ENCODE results near the gene PTPRC.
A peak's percentile ranks its signal among the peaks of the same experiment; 100 is the strongest.

The PTPRC gene

DNA sequence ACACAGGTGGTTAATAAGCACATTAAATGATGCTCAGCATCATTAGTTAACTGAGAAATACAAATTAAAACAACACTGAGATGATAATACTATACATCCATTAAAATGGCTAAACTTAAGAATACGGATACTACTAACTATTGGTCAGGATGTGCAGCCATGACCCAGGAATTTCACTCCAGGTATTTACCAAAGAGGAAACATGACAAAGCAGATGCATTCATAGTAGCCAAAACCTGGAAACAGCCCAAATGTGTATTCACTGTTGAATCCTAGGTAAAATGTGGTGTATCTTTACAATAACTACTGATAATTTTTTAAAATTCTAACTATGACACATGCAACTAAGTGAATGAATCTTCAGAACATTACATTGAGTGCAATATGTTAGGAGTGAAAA is 73.0 kb downstream of the PTPRC start:
- no peak for DNase-seq

DNA sequence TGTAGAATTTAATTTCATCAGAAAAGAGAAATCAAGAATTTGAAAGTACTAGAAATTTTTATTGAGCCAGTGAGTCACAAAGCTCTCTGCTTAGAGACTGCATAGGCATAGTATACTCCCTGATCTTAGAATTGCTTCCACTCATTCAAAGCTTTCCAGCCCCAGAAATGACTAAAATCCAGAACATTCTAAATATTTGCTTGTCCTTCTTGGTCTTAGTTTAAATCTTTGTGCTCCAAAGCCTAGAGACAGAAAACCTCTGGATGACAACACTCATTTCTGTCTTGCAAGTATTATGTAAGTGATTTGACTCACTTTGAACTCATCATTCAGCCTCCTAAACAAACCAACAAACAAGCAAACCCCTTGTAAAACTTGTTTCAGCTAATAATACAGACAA is 74.2 kb downstream of the PTPRC start:
- DNase-seq = no peak

DNA sequence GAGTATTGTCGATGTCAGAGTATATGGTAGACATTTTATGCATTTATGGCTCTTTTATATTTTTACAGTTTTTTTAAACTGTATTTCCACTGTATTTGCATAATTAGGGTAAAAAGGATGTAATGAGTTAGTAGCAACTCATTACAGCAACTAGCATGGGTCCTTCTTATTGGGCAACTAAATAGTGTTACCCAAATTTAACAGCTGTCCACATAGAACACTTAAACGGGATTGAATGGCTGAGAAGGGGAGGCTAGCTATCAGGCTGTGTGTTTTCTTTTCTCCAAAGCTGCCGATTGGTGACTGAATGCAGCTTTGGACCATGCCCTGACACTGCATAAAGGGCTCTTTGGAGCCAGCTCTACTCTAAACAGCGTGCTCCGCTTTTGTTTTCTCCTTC is 75.4 kb downstream of the PTPRC start:
- no peak for DNase-seq

- DNase-seq = no peak
Measured at GRCh38 chr1:198716051-198716450, 77.2 kb downstream of the PTPRC start.

DNA sequence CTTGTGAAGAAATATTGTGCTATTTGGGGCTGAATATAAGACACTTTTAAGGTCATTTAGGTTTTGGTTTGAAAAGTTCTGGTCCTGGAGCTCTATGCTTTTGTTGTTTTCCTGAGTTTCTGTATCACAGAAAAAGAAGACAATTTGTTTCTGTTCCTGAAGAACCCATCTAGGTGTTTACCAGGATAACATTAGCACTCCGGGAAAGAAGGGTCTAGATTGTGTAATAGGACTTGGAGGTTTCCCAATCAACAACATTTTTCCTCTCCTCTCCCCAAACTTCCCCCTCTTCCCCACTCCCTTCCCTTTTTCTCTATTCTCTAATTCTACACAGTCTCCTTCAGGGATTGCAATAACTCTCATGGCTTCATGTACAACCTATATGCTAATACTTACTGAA is 78.7 kb downstream of the PTPRC start:
- DNase-seq = no peak

DNA sequence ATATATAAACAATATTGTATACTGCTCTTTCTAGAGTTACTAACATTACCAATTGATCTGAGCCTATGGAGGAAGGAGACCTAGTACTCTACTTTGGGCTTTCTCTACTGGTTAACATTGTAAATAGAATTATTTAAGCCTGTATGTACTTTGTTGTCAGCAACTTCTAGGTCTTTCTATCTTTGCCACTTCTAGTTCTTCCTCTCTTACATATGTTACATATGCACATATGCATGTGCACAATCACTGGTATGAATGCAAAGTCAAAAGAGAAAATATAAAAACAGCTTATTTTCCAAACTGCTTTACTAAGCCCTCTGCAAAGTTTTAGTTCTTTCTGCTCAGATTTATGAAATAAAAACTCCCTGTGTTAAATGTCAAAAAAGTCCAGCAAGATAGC is 84.3 kb downstream of the PTPRC start:
- no peak for DNase-seq

GRCh38 chr1:198725090-198725489 is 86.2 kb downstream of the PTPRC start:
- DNase-seq = no peak

GRCh38 chr1:198726455-198726854 is 87.6 kb downstream of the PTPRC start:
- DNase-seq = no peak

GRCh38 chr1:198729195-198729863 is 90.5 kb downstream of the PTPRC start:
- no peak for DNase-seq

- no peak for DNase-seq
Measured at GRCh38 chr1:198730952-198731351, 92.1 kb downstream of the PTPRC start.

- no peak for DNase-seq
Measured at GRCh38 chr1:198734323-198735008, 95.6 kb downstream of the PTPRC start.

GRCh38 chr1:198741744-198742143 is 102.9 kb downstream of the PTPRC start:
- no peak for DNase-seq

- DNase-seq = no peak
Measured at GRCh38 chr1:198747127-198747526, 108.3 kb downstream of the PTPRC start.

DNA sequence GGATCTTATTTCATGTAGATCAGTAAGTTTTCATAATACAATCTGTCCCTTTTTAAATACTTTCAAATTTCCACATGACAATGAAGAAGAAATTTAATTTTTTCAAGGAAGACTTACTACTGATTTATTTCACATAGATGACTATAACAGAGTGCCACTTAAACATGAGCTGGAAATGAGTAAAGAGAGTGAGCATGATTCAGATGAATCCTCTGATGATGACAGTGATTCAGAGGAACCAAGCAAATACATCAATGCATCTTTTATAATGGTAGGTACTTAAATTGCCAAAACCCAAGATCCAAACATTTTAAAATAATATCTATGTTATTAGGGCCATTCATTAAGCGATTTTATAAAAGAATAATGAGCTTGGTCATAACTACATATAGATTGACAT is 110.4 kb downstream of the PTPRC start:
- no peak for DNase-seq

DNA sequence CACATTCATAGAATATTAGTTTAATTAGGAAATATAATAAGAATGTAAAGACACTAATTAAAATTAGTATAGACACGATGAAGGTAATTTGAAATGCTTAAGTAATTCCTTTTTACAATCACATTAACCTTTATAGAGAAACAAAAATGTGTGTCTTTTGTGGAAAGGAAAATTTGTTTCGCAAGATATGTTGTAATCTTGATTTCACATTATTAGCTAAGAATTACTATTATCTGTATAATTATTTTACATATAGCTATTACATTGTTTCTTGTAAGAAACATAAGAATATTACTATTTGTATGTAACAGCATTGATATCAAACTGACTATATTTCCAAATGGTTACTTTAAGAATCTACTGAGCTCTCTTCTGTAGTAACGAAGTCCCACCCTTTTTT is 111.2 kb downstream of the PTPRC start:
- no peak for DNase-seq

DNA sequence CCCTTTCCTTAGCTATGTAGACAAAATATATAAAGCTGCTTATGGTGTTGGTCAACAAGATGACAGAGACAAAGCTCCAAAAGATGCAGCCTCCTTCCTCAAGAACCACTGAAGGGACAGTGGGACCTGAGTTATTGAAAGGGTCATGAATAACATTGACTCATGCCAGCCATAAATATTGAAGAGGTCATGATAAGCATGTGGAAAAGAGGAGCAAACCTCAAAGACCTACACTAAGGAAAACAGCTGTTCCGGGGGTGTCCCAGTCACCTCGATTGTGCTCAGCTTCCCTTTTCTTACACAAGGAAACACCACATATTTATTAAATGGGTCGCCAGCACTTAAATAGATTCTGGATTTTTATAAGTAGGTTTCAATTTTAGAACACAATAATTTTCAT is 112.9 kb downstream of the PTPRC start:
- DNase-seq = no peak

- no peak for DNase-seq
Measured at GRCh38 chr1:198754670-198755069, 115.8 kb downstream of the PTPRC start.

- no peak for DNase-seq
Measured at GRCh38 chr1:198755715-198756114, 116.9 kb downstream of the PTPRC start.

DNA sequence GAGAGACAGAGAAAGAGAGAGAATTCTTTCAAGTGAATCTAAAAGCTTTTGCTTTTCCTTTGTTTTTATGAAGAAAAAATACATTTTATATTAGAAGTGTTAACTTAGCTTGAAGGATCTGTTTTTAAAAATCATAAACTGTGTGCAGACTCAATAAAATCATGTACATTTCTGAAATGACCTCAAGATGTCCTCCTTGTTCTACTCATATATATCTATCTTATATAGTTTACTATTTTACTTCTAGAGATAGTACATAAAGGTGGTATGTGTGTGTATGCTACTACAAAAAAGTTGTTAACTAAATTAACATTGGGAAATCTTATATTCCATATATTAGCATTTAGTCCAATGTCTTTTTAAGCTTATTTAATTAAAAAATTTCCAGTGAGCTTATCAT is 117.6 kb downstream of the PTPRC start:
- DNase-seq = no peak

GRCh38 chr1:198761859-198762616 is 123.2 kb downstream of the PTPRC start:
- no peak for DNase-seq

DNA sequence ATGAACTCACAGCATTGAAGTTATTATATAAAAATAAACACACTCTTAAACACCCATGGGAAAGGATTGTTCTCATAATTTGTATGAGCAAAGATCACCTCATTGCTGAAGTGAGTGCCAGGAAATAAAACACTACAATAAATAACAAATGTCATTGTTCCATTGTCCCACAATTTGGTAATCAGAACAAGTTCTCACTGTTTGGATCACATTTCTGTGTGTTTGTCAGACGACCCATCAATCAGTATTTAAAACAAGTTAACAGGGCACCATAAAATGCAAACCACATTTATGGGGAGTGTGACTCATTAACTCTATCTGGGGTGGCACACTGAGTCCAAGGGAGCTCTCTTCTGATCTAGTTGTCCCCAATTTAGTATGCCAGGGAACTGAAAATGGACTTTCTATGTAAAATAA is 124.5 kb downstream of the PTPRC start:
- no peak for DNase-seq

DNA sequence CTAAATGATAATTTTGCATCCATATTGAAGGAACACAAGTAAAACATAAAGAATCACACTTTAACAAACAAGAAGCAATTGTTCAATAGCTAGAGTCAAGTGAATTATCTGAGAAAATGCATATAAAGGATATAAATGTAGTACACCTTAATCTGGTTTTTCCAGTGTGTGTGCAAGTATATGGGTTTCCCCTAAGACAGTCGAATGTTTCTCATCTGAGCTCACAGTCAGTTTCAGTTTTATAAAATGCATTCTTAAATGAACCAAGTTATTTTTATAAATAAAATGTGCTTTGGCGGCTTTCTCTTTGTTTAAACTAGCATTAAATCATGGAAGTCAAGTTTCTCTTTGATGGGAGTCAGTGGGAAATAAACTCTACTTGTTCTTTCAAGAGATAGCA is 125.9 kb downstream of the PTPRC start:
- no peak for DNase-seq

DNA sequence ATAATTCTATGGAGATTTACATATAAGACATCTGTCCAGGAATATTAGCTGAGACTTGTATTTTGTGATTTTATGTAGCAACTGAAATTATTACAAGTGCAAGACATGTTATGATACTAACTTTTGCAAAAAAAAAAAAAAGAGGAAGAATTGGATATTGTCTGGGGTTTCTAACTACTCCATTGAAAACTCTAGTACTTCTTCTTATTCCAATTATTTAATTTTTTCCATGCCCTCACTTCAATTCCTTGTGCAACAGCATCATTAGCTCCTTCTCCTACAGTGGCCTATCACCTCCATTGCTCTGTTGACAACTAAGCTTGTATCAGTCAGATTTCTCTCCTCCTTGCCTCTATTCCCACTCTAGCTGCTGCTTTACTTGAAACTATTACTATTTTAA is 126.6 kb downstream of the PTPRC start:
- no peak for DNase-seq

GRCh38 chr1:198771563-198772153 is 132.8 kb downstream of the PTPRC start:
- DNase-seq = peak; percentile 19

Data from NCI-H748 treated with DMSO at 0.1 percent for 48 hours (cell line).